Upper lobe of left lung (tissue), 6 donors: ENCODE measurements around the gene WIPF1. TPM values are rescaled to one million over a fixed set of nuclear protein-coding genes. Genes with fewer than 3 reads are reported as not detected.

Experiments
- ATAC-seq, 2 donors: fragments of 200-7000 bp; cut with Tn5 transposase; one replicate each; pipeline ENCODE4 v1.9.1; 2022; ENCODE audit warnings: mild to moderate bottlenecking in 2 of 2, moderate library complexity in 2 of 2; ENCODE audit not compliant: low FRiP score in 2 of 2
- DNase-seq, 2 donors: peaks; one replicate each; pipeline ENCODE4 v3.0.0-alpha.2; 2019 to 2020
- H3K27ac ChIP-seq, 4 donors: fragments of 200-600 bp; sonication (generic); one replicate each; pipeline ENCODE4 v1.5.1; 2016 to 2019
- H3K27me3 ChIP-seq, 4 donors: fragments of 200-600 bp; sonication (generic); one replicate each; pipeline ENCODE4 v1.5.1; 2017 to 2019
- H3K36me3 ChIP-seq, 4 donors: fragments of 200-600 bp; sonication (generic); one replicate each; pipeline ENCODE4 v1.5.1; 2016 to 2019
- H3K4me1 ChIP-seq, 4 donors: fragments of 200-600 bp; sonication (generic); one replicate each; pipeline ENCODE4 v1.5.1; 2018 to 2019
- H3K4me3 ChIP-seq, 4 donors: fragments of 200-600 bp; sonication (generic); one replicate each; pipeline ENCODE4 v1.5.1; 2017 to 2019; ENCODE audit warnings: mild to moderate bottlenecking in 2 of 4, moderate library complexity in 1 of 4
- H3K9me3 ChIP-seq, 4 donors: fragments of 200-600 bp; sonication (generic); one replicate each; pipeline ENCODE4 v1.5.1; 2018 to 2019
- CTCF ChIP-seq, 6 experiments: fragments of 450-650 bp in 4 of 6; fragments of 200-600 bp in 2 of 6; sonication (generic) in 2 of 6; IDR thresholded peaks; one replicate each; pipeline ENCODE4 v1.5.1; 2016 to 2019; ENCODE audit warnings: antibody characterized with exemption in 6 of 6
- EP300 ChIP-seq, 4 donors: sonication (generic); formaldehyde crosslinking; IDR thresholded peaks; one replicate each; pipeline ENCODE4 v1.5.1; 2017; ENCODE audit warnings: antibody characterized with exemption in 4 of 4, control low read depth in 2 of 4
- POLR2A ChIP-seq, 4 donors: fragments of 450-650 bp; IDR thresholded peaks; one replicate each; pipeline ENCODE4 v1.5.1; 2016 to 2017; ENCODE audit warnings: antibody characterized with exemption in 4 of 4, mild to moderate bottlenecking in 2 of 4
- POLR2AphosphoS5 ChIP-seq, 2 donors: sonication (generic); formaldehyde crosslinking; IDR thresholded peaks; one replicate each; pipeline ENCODE4 v1.5.1; 2017; ENCODE audit warnings: antibody characterized with exemption in 2 of 2
- WGBS, 2 donors: methylation state at CpG; one replicate each; pipeline ENCODE4 v1.1.5; 2017 to 2018; 5-methylcytosine and 5-hydroxymethylcytosine counted together
- total RNA-seq, 6 donors: library from RNA; depleted of rRNA in 4 of 6; stranded (reverse); fragments of >200 nt in 4 of 6; gene quantifications; one replicate each; pipeline versions ENCODE4 v1.1.0 to v1.2.1, GENCODE V29; 2016 to 2021
- donor health status: DM: no; HTN: no; CAD: no; lungs with moderate emphysema.
- donor health status: DM: no; HTN: yes; CAD: no; lungs with severe emphysema.

Gene WIPF1
- total RNA-seq, 6 donors from 2014 or later = 25.1 to 79.0 (median 48.9) TPM

DNA sequence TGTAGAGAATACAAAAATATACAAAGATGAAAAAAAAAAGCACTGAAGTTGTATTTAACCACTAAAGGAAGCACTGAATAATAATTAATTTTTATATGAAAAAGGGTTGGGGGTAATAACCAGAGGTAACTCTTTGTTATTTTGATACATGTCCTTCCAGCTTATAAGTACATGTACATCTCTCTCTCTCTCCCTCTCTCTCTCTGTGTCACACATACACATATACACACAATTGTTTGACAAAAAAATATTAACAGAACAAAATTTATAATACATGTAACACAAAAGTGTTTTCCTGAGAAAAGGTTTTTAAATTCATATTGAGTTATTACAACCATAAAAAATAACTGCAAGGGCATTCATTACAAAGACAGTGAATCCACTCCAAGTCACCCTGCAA is 4.6 kb downstream of the WIPF1 start:
- H3K4me3 ChIP-seq = peak overlapping the region in 1 of 4 donors; percentile 36
- H3K4me1 ChIP-seq = peaks cover 2 to 27% (median 13%) of the 10 kb centered on the region in 4 donors
- DNase-seq = no peak
- peak overlapping the region; percentile 74 to 89 (median 84) for H3K27ac ChIP-seq
- no peak for ATAC-seq
- no peak for TF ChIP-seq CTCF (IDR thresholded peaks at IDR 0.05)
- TF ChIP-seq POLR2AphosphoS5 (IDR thresholded peaks at IDR 0.05) = no peak
- no peak for TF ChIP-seq EP300 (IDR thresholded peaks at IDR 0.05)
- no peak for TF ChIP-seq POLR2A (IDR thresholded peaks at IDR 0.05)
- H3K9me3 ChIP-seq = no peaks in the 10 kb centered on the region
- H3K36me3 ChIP-seq = no peaks in the 10 kb centered on the region
- no peaks in the 10 kb centered on the region for H3K27me3 ChIP-seq

DNA sequence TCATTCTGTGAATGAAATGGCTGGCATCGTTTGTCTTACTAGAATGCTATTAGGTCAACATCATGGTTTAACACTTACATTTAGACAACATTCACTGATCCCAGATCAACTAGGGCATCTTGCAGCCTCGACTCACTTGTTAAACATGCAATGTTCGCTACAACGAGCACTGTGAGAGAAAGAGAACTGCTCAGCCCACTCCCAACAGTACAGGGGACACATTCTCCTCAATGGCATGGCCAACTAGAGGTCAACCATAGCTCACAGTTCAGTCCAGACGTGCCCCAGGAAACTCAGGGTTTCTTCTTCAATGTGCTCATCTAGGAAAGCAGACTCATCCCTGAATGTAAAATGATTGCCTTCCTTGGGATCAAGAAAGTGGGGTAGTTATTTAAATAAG is 5.9 kb downstream of the WIPF1 start:
- Histone ChIP-seq H3K4me1 (peaks cover 0 to 24% (median 9%) of the 10 kb centered on the region in 4 donors), H3K4me3 (no peak overlapping the region), H3K27me3 (no peaks in the 10 kb centered on the region), H3K9me3 (no peaks in the 10 kb centered on the region), H3K36me3 (no peaks in the 10 kb centered on the region), H3K27ac (peak overlapping the region in 2 of 4 donors; percentile 11 to 87)
- DNase-seq (no peak), ATAC-seq (no peak)
- WGBS, 2 donors = 70 to 74% methylated on average over 5 of the region's 5 CpGs
- TF ChIP-seq EP300 (IDR thresholded peaks at IDR 0.05) = no peak
- no peak for TF ChIP-seq CTCF (IDR thresholded peaks at IDR 0.05)
- no peak for TF ChIP-seq POLR2AphosphoS5 (IDR thresholded peaks at IDR 0.05)
- TF ChIP-seq POLR2A (IDR thresholded peaks at IDR 0.05) = no peak

- H3K36me3 ChIP-seq = no peaks in the 10 kb centered on the region
- TF ChIP-seq POLR2AphosphoS5 (IDR thresholded peaks at IDR 0.05) = no peak
- no peaks in the 10 kb centered on the region for H3K27me3 ChIP-seq
- H3K4me3 ChIP-seq = no peak overlapping the region
- no peaks in the 10 kb centered on the region for H3K9me3 ChIP-seq
- 76 to 78% methylated on average over 5 of the region's 5 CpGs for whole genome bisulfite sequencing, 2 donors
- peak overlapping the region in 3 of 4 donors; percentile 28 to 87 (median 55) for H3K27ac ChIP-seq
- ATAC-seq (peak in 1 of 2 donors; percentile 10), DNase-seq (no peak)
- peaks cover 0 to 24% (median 12%) of the 10 kb centered on the region in 4 donors for H3K4me1 ChIP-seq
Observed at GRCh38 chr2:174590928-174591648, 6.5 kb downstream of the WIPF1 start.

DNA sequence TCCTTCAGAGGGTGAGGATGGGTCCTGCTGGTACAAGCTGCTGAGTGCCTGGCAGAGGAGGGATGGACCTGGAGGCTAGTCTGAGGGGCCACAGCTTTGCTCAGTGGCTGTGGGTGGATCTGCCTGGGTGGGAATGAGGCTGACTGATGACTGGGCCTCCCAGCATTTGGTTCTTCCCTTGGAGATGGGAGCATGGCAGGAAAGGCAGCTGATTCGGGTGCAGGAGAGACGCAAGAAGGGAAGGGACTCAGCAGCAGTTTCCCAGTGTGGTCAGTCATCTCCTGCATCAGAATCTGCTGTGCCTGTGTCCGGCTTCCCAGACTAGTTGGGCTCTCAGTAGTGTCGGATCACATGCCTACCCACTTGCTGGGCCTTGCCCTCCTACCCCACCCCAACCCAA is 7.3 kb downstream of the WIPF1 start:
- no peak for ATAC-seq
- Histone ChIP-seq H3K27me3 (no peaks in the 10 kb centered on the region), H3K27ac (peak overlapping the region in 3 of 4 donors; percentile 27 to 55 (median 28)), H3K36me3 (no peaks in the 10 kb centered on the region), H3K4me1 (peaks cover 0 to 28% (median 12%) of the 10 kb centered on the region in 4 donors), H3K9me3 (no peaks in the 10 kb centered on the region), H3K4me3 (no peak overlapping the region)
- no peak for DNase-seq
- WGBS, 2 donors = 66 to 91% methylated on average over 3 to 4 of the region's 4 CpGs
- TF ChIP-seq POLR2A (IDR thresholded peaks at IDR 0.05) (peak in 1 of 4 donors; percentile 11), POLR2AphosphoS5 (IDR thresholded peaks at IDR 0.05) (no peak)

DNA sequence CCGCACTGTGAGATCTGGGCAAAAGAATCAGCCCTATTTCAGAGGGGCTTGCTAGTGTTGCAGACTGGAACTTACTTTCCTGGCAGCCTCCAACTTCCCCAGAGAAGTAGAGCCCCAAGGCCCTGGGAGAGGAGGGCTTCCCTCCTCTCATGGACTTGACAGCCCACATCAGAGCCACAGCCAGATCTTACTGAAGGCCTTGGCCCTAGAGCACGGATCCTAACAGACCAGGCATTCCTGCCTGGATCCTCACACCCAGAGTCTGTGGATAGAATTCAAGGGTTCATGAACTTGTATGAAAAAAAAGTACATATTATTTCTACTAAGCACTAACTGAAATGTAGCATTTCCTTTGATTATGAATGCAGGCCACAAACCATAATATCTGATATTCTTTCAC is 8.3 kb downstream of the WIPF1 start:
- Histone ChIP-seq H3K4me3 (no peak overlapping the region), H3K27ac (peak overlapping the region in 1 of 4 donors; percentile 27), H3K9me3 (no peaks in the 10 kb centered on the region), H3K27me3 (no peaks in the 10 kb centered on the region), H3K4me1 (peaks cover 0 to 31% (median 12%) of the 10 kb centered on the region in 4 donors), H3K36me3 (peaks cover 0 to 9% (median 4%) of the 10 kb centered on the region in 4 donors)
- no peak for TF ChIP-seq POLR2A (IDR thresholded peaks at IDR 0.05)
- no peak for TF ChIP-seq POLR2AphosphoS5 (IDR thresholded peaks at IDR 0.05)
- TF ChIP-seq CTCF (IDR thresholded peaks at IDR 0.05) = no peak
- TF ChIP-seq EP300 (IDR thresholded peaks at IDR 0.05) = no peak
- ATAC-seq = no peak
- 69 to 86% methylated on average over 2 of the region's 2 CpGs for WGBS, 2 donors
- DNase-seq = no peak

DNA sequence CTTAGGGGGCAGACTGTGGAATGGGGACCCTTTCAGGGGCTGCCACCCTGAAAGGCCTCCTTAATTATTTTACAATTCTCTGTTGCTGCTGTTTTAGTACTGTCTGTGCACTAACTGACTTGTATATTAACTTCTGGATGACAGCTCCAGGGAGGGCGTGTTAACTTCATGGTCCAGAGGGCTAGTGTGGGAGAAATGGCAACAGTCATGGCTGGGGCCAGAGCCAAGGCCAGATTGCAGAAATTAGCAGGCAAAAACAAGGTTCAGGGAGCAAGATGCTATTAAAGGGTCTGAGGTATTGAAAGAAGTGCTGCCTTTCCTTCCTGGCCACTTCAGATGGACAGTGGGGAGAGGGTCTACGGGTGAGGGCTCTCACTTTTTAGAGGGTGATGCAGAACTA is 9.1 kb downstream of the WIPF1 start:
- H3K4me1 ChIP-seq = peaks cover 0 to 27% (median 9%) of the 10 kb centered on the region in 4 donors
- no peaks in the 10 kb centered on the region for H3K27me3 ChIP-seq
- DNase-seq = no peak
- TF ChIP-seq EP300 (IDR thresholded peaks at IDR 0.05) (no peak), POLR2AphosphoS5 (IDR thresholded peaks at IDR 0.05) (no peak)
- no peaks in the 10 kb centered on the region for H3K9me3 ChIP-seq
- ATAC-seq = peak in 1 of 2 donors; percentile 47
- H3K36me3 ChIP-seq = peaks cover 0 to 17% (median 9%) of the 10 kb centered on the region in 4 donors
- WGBS, 2 donors = 94 to 95% methylated on average over 2 of the region's 2 CpGs
- peak overlapping the region in 1 of 4 donors; percentile 1 for H3K27ac ChIP-seq
- no peak overlapping the region for H3K4me3 ChIP-seq
